ENCODE results near the gene PREP. TPM values are rescaled to one million over a fixed set of nuclear protein-coding genes. Genes with fewer than 3 reads are reported as not detected.

Gene PREP
- total RNA-seq, 1 donor from 2014 or later: 55.2 TPM

DNA sequence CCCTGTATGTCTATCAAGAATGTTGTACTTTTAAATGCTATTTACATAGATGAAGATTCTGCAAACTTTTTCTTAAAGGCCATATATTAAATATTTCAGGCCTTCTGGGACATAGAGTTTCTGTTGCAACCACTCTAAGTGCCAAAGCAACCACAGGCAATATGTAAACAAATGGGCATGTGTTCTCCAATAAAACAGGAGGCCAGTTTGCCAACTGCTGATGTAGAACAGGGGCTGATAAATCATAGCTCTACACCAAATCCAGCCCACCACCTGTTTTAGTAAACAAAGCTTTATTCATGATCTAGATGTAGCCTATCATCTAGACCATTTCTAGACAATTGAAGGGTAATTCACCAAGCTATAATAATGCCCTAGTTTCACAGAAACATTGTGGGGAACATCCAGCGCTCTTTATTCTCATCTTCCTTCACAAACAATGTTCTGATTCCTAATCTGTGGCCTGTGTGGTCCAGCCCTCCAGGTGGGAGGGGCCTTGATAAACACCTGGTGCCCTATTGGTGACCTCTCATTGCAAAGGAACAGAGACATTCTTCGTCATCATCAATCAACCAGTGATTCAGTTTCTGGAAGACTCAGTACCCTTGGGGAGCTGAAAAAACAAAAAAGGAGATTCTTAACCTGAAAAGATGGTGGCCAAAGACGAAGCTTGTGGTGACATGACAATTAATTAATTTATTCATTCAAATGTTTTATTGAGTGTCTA lies 80.2 kb downstream of the PREP start:
- intact Hi-C loops (cut with micrococcal nuclease): no loop called here
- H3K27me3 Mint-ChIP-seq: no peaks in the 10 kb centered on the region
- no peak overlapping the region for H3K4me3 Mint-ChIP-seq
- no peak for DNase-seq
- H3K4me1 Mint-ChIP-seq: peaks cover 2% of the 10 kb centered on the region
- H3K9me3 Mint-ChIP-seq: no peaks in the 10 kb centered on the region
- no peak overlapping the region for H3K27ac Mint-ChIP-seq
- H3K36me3 Mint-ChIP-seq (ENCODE audit: low read depth): peaks cover 32% of the 10 kb centered on the region

DNA sequence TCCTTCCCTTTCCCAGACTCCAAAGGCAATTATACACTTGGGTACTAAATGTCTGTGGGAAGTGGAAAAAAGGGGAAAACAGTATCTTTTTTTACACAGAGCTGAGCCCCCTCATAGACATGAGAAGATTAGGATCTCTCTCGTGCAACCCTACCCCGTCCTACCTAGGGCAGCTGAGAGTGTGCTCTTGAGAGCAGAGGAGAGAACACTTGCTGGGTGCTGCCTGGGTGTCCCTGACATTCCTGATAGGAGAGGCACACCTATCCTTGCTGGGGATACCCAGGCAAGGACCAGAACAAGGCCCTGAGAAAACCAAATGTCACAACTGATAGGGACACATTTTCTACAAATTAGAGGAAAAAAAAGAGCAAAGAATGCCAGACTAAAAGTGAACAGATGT lies 81.2 kb downstream of the PREP start:
- no peaks in the 10 kb centered on the region for H3K27me3 Mint-ChIP-seq
- no peak overlapping the region for H3K27ac Mint-ChIP-seq
- intact Hi-C loops (cut with micrococcal nuclease): no loop called here
- H3K4me3 Mint-ChIP-seq: no peak overlapping the region
- H3K4me1 Mint-ChIP-seq: peaks cover 2% of the 10 kb centered on the region
- H3K9me3 Mint-ChIP-seq: no peaks in the 10 kb centered on the region
- DNase-seq: no peak
- peaks cover 33% of the 10 kb centered on the region for H3K36me3 Mint-ChIP-seq (ENCODE audit: low read depth)

DNA sequence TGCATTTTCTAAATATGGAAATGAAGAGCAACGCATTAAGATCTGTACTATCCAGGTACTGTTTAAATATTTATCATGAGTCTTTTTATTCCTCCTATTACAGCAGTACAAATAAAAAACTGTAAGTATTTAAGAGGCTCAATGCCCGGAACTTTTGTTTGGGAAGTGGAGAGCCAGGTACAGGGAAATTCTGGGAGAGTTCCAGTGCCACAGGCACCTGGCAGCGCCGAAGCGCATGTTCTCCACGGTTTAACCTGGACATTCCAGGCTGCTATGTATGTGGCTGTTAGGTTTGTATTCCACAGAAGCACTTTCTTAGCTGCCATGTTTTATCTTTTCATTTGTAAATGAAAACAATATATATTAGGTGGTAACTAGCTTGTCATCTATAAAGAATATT lies 81.7 kb downstream of the PREP start:
- Mint-ChIP-seq H3K27me3 (no peaks in the 10 kb centered on the region), H3K4me1 (no peaks in the 10 kb centered on the region), H3K9me3 (no peaks in the 10 kb centered on the region), H3K36me3 (ENCODE audit: low read depth) (peaks cover 32% of the 10 kb centered on the region), H3K4me3 (no peak overlapping the region), H3K27ac (no peak overlapping the region)
- DNase-seq: no peak
- intact Hi-C loops (cut with micrococcal nuclease): no loop called here

DNA sequence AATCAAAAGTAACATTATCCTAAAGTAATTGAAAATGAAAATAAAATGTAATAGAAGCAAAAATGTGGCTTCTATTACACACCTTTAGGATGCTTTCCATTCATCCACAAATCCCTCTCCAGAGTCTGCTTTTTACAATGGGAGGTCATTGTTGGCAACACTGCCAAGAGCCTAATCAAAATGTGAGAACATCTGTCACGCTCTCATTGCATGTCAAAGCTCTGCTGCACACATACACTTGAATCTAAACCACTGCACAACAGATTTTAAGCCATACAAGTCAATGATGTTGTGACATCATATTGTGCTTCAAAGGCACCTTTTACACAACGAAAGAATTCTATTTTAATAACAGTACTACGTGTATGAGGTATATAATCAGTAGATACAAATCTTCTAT lies 82.1 kb downstream of the PREP start:
- H3K9me3 Mint-ChIP-seq: no peaks in the 10 kb centered on the region
- no peak for DNase-seq
- no peak overlapping the region for H3K27ac Mint-ChIP-seq
- H3K36me3 Mint-ChIP-seq (ENCODE audit: low read depth): peaks cover 35% of the 10 kb centered on the region
- no peaks in the 10 kb centered on the region for H3K27me3 Mint-ChIP-seq
- H3K4me3 Mint-ChIP-seq: no peak overlapping the region
- H3K4me1 Mint-ChIP-seq: no peaks in the 10 kb centered on the region
- intact Hi-C loops (cut with micrococcal nuclease): no loop called here

DNA sequence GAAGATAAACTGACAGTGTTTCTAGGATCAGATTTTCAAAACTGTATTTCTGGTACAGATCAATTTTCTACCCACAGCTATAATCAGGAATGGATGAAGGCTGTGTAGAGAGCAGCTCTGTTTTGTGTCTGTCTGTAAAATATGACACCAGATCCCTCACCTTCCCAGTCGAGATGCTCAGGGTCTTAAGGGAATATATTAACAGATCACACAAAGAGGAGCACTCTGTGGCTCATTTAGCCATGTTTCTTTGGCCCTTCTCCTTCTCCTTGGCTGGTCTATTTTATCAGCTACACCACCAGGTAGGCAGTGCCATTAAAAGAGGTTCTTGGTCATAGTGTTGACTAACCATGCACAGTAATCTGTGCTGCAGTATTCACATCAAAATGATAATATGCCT lies 82.6 kb downstream of the PREP start:
- H3K27ac Mint-ChIP-seq: no peak overlapping the region
- no peaks in the 10 kb centered on the region for H3K9me3 Mint-ChIP-seq
- no peak overlapping the region for H3K4me3 Mint-ChIP-seq
- DNase-seq: no peak
- H3K36me3 Mint-ChIP-seq (ENCODE audit: low read depth): peaks cover 33% of the 10 kb centered on the region
- no peaks in the 10 kb centered on the region for H3K27me3 Mint-ChIP-seq
- intact Hi-C loops (cut with micrococcal nuclease): no loop called here
- H3K4me1 Mint-ChIP-seq: no peaks in the 10 kb centered on the region

DNA sequence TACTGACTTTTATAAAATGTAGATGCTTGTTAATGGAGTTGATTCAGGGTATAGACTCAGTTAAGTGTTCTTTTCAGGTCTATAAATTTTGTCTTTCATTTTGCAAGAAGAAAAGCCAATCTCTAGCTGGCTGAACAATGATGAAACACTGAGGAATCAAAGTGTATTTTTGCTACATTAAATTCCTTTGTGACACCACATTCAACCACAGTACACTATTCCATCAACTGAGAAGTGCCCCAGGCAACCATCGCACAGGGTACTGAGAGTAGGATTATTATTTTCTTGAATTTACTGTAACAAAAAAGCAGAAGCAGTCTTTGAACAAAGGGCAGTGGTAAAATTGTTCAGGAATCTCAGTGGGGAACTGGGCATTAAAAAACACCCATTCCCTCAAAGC lies 83.6 kb downstream of the PREP start:
- no peaks in the 10 kb centered on the region for H3K4me1 Mint-ChIP-seq
- intact Hi-C loops (cut with micrococcal nuclease): no loop called here

DNA sequence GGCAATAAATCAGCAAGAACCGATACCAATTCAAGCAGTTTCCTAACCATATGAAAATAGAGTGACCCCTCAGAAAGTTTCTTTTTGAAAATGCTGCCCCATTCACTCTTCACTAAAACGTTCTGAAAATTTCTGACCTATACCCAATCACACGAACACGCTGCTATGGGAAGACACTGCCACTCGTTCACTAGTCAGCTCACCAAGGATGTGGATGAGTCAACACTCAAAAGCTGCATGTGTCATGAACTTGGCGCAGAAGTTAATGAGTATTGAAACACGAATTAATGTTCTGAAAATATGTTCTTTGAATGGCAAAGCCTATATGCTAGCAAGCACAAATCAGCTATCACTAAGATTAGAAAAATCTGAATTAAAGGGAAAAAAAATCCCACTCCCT lies 84.2 kb downstream of the PREP start:
- no peak for DNase-seq
- no peaks in the 10 kb centered on the region for H3K27me3 Mint-ChIP-seq
- intact Hi-C loops (cut with micrococcal nuclease): no loop called here
- no peaks in the 10 kb centered on the region for H3K9me3 Mint-ChIP-seq
- no peaks in the 10 kb centered on the region for H3K4me1 Mint-ChIP-seq
- peaks cover 32% of the 10 kb centered on the region for H3K36me3 Mint-ChIP-seq (ENCODE audit: low read depth)
- H3K27ac Mint-ChIP-seq: no peak overlapping the region
- no peak overlapping the region for H3K4me3 Mint-ChIP-seq

More for the DNA sequence above, 83.6 kb downstream of the PREP start:
- no peak for DNase-seq
- peaks cover 33% of the 10 kb centered on the region for H3K36me3 Mint-ChIP-seq (ENCODE audit: low read depth)
- no peak overlapping the region for H3K4me3 Mint-ChIP-seq
- no peaks in the 10 kb centered on the region for H3K9me3 Mint-ChIP-seq
- no peak overlapping the region for H3K27ac Mint-ChIP-seq
- no peaks in the 10 kb centered on the region for H3K27me3 Mint-ChIP-seq

DNA sequence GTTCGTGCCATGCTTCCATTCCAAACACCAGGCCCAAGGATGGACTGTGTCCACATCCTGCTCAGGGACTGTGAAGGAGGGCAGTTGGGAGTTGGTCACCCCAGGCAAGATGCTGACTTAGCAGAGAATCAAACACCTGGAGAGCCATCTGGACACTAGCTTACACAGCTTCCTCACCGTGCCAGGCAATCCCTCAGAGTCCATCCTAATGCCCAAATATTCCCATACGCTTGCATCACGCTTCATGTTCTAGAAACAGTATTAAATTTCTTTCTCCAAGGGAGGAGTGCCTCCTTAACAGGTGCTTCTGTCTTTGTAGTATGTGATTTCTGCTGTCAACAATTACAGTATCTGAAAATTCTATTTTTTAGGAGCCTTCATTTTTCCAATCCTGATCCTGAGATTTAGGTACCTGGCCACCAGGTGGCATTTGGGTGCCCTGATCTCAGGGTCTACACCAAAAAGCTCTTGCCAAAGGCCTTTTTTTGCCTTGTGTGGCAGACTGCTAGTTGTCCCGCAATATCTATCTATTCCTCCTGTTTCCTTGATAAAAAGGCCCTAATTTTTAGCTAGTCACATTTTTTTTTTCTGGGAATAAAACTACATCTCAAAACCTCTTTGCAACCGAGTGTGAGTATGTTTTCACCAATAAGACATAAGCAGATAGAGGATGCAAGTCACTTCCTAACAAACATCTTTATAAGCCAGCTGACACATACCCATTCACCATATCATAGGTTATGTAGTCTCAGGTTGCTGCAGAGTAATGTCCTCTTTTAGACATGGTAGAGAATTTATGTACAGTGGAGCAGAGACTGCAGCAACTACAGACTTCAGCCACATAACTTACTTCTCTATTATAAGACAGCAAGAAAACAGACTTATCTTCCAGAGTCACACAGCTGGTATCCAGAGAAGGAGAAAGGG lies 85.0 kb downstream of the PREP start:
- Mint-ChIP-seq H3K36me3 (ENCODE audit: low read depth) (peaks cover 36% of the 10 kb centered on the region), H3K4me1 (no peaks in the 10 kb centered on the region), H3K4me3 (no peak overlapping the region), H3K27ac (no peak overlapping the region), H3K9me3 (no peaks in the 10 kb centered on the region), H3K27me3 (no peaks in the 10 kb centered on the region)
- intact Hi-C loops (cut with micrococcal nuclease): no loop called here
- no peak for DNase-seq

DNA sequence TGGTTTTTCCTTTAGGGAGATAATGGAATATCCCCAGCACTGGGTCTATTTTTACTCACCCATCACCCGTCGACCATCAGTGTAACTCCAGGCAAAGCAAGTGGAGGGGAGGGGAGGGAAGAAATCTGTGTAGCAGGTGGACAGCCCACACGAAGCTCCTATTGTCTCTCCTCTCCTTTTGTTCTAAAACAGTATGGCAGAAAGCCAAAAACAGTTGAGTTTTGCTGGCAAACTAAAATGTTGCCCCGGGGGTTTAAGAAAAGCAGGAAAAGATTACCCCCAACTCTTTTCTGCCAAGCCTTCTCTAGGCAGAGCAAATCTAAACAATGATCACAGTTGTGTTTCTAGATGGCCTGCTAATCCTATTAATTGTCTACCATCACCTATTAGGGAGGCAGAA lies 89.7 kb downstream of the PREP start:
- no peaks in the 10 kb centered on the region for H3K4me1 Mint-ChIP-seq
- no peaks in the 10 kb centered on the region for H3K9me3 Mint-ChIP-seq
- no peak overlapping the region for H3K4me3 Mint-ChIP-seq
- H3K36me3 Mint-ChIP-seq (ENCODE audit: low read depth): peaks cover 35% of the 10 kb centered on the region
- no peak for DNase-seq
- no peak overlapping the region for H3K27ac Mint-ChIP-seq
- H3K27me3 Mint-ChIP-seq: no peaks in the 10 kb centered on the region
- intact Hi-C loops (cut with micrococcal nuclease): no loop called here

DNA sequence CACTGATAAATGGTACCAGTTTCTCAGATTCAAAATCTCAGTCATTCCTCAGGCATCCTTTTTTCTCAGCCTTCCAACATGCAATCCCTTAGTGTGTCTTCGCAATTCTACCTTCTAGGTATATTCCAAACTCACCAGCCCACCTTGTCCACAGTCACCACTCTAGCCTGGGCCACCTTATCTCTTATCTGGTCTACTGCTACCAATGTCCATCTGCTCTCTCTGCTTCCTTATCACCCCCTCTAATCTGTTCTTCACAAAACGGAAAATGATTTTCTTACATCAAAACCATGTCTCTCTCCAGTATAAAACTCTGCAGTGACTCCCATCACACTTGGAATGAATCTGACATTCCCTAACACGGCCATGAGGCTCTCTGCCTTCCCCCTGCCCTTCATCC lies 91.9 kb downstream of the PREP start:
- Mint-ChIP-seq H3K27ac (no peak overlapping the region), H3K9me3 (no peaks in the 10 kb centered on the region), H3K36me3 (ENCODE audit: low read depth) (peaks cover 27% of the 10 kb centered on the region), H3K27me3 (no peaks in the 10 kb centered on the region), H3K4me1 (no peaks in the 10 kb centered on the region), H3K4me3 (no peak overlapping the region)
- no peak for DNase-seq
- intact Hi-C loops (cut with micrococcal nuclease): no loop called here

DNA sequence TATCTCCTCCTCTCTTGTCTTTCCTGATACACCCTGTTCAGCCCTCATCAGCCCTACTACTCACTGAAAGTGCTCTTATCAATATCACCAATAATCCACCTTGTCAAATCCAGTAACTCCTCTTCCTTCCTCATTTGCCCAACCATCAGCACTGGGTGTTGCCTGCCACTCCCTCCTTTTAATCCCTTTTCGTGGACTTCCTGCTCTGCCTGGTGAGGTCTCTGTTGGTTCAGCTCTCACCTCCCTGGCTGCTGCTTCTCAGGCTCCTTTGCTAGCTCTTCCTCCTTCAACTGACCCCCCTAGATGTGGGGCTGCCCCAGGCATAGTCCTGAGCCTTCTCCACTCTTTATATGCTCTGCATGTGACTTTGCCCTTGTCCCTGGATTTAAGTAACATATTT lies 92.5 kb downstream of the PREP start:
- H3K9me3 Mint-ChIP-seq: no peaks in the 10 kb centered on the region
- H3K27me3 Mint-ChIP-seq: no peaks in the 10 kb centered on the region
- H3K36me3 Mint-ChIP-seq (ENCODE audit: low read depth): peaks cover 24% of the 10 kb centered on the region
- intact Hi-C loops (cut with micrococcal nuclease): no loop called here
- no peak overlapping the region for H3K4me3 Mint-ChIP-seq
- no peak overlapping the region for H3K27ac Mint-ChIP-seq
- H3K4me1 Mint-ChIP-seq: no peaks in the 10 kb centered on the region
- no peak for DNase-seq

DNA sequence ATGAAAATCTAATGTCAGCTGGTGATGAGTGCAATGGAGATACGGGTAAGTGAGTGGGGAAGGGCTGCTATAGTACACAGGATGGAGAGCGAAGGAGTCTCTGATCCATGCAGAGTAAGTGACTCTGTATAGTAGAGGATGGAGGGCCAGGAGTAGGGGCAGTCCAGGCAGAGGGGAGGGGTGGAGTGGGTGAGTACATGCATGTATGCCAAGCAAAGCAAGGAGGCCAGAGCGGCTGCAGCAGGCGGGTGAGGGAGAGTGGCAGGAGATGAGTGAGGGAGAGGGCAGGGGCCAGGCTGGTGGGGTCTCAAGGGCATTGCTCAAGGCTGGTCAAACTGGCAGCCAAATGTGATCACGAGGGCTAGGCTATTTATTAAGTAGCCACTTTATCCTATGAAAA lies 94.0 kb downstream of the PREP start:
- DNase-seq: no peak
- Mint-ChIP-seq H3K36me3 (ENCODE audit: low read depth) (peaks cover 19% of the 10 kb centered on the region), H3K4me1 (no peaks in the 10 kb centered on the region), H3K9me3 (no peaks in the 10 kb centered on the region), H3K27ac (no peak overlapping the region), H3K27me3 (no peaks in the 10 kb centered on the region), H3K4me3 (no peak overlapping the region)
- intact Hi-C loops (cut with micrococcal nuclease): no loop called here

DNA sequence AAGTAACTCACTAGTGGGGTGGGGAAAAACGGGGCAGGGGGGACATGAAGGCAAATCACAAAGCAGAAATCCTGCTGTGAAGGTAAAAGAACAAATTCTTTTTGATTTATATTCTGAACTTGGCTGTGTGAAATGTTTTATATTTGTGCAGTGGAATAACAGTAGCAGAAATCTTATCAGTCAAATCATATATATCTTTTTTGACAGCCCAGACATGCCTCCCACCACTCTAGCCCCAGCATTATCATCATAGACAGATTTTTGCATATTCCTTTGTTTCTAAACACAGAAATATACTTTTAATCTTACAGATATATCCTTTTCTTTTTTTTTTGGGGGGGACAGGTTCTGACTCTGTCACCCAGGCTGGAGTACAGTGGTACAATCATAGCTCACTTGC lies 97.4 kb downstream of the PREP start:
- H3K4me3 Mint-ChIP-seq: no peak overlapping the region
- peaks cover 16% of the 10 kb centered on the region for H3K36me3 Mint-ChIP-seq (ENCODE audit: low read depth)
- H3K4me1 Mint-ChIP-seq: no peaks in the 10 kb centered on the region
- no peaks in the 10 kb centered on the region for H3K9me3 Mint-ChIP-seq
- H3K27ac Mint-ChIP-seq: no peak overlapping the region
- DNase-seq: no peak
- intact Hi-C loops (cut with micrococcal nuclease): no loop called here
- no peaks in the 10 kb centered on the region for H3K27me3 Mint-ChIP-seq

DNA sequence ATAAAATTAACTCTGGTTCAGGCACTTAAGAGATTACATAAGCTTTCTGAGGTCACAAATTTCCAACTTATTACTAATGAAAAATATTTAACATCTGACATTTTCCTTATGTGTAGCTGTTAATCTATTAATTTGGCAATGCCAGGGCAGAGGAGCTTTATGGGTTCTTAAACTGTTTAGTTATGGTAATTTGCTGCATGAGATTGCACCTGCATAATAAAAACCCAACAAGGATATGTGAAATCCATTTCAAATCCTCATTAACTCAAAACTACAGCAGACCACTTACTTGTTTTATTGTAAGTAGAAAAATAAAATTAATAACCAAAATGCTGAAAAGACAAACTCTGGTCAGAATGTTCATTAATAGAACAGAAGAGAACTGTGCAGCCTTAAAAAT lies 98.1 kb downstream of the PREP start:
- no peak for DNase-seq
- Mint-ChIP-seq H3K4me3 (no peak overlapping the region), H3K4me1 (no peaks in the 10 kb centered on the region), H3K27me3 (no peaks in the 10 kb centered on the region), H3K27ac (no peak overlapping the region), H3K36me3 (ENCODE audit: low read depth) (peaks cover 16% of the 10 kb centered on the region), H3K9me3 (no peaks in the 10 kb centered on the region)
- intact Hi-C loops (cut with micrococcal nuclease): no loop called here

All from activated CD4-positive, alpha-beta T cell treated with anti-CD3 and anti-CD28 coated beads, Interleukin-2, amount 10 ng/mL, durations not matched to agents 24 days and 14 days (primary cell).